DND-41 (cell line): Measurements from ENCODE around the gene MYLK.

ENCODE experiments used
- ATAC-seq: fragments of 200-7000 bp; cut with Tn5 transposase; 3 replicates; pipeline ENCODE4 v1.9.1; 2021; ENCODE audit warnings: low read depth; ENCODE audit not compliant: insufficient read depth
- DNase-seq: peaks from one replicate; pipeline ENCODE4 v3.0.0-alpha.2; 2020
- H2AFZ ChIP-seq: 2 replicates; pipeline ENCODE4 v1.6.0; 2012; ENCODE audit warnings: low read depth, low read length
- H3K27ac ChIP-seq: 2 replicates; pipeline ENCODE4 v1.5.1; 2012; ENCODE audit warnings: low read length, inconsistent platforms
- H3K27me3 ChIP-seq: fragments of 200-600 bp; sonication (generic); 2 replicates; pipeline ENCODE4 v1.6.0; 2012; ENCODE audit warnings: low read length, mild to moderate bottlenecking, inconsistent platforms; ENCODE audit not compliant: insufficient read depth, poor library complexity
- H3K36me3 ChIP-seq: 2 replicates; pipeline ENCODE4 v1.5.1; 2012; ENCODE audit warnings: low read length, inconsistent platforms; ENCODE audit not compliant: insufficient read depth
- H3K4me1 ChIP-seq: 2 replicates; pipeline ENCODE4 v1.5.1; 2012; ENCODE audit warnings: mild to moderate bottlenecking, low read length; ENCODE audit not compliant: insufficient read depth
- H3K4me2 ChIP-seq: 2 replicates; pipeline ENCODE4 v1.6.0; 2012; ENCODE audit warnings: mild to moderate bottlenecking, moderate library complexity, low read length, inconsistent platforms; ENCODE audit not compliant: insufficient read depth
- H3K4me3 ChIP-seq, 2 experiments: fragments of 200-600 bp in 1 of 2; shearing (Covaris generic) in 1 of 2; 2 replicates each; pipeline ENCODE4 v1.5.1; 2012 to 2016; ENCODE audit warnings: inconsistent platforms in 2 of 2, low read length in 2 of 2, mild to moderate bottlenecking in 2 of 2, low read depth in 1 of 2, moderate library complexity in 1 of 2
- H3K79me2 ChIP-seq: 2 replicates; pipeline ENCODE4 v1.6.0; 2012; ENCODE audit warnings: low read length, inconsistent platforms; ENCODE audit not compliant: insufficient read depth
- H3K9ac ChIP-seq: 2 replicates; pipeline ENCODE4 v1.6.0; 2012; ENCODE audit warnings: low read depth, mild to moderate bottlenecking, inconsistent platforms, low read length, moderate library complexity
- H3K9me3 ChIP-seq: 2 replicates; pipeline ENCODE4 v1.5.1; 2012; ENCODE audit warnings: low read length, moderate library complexity, mild to moderate bottlenecking, inconsistent platforms; ENCODE audit not compliant: insufficient read depth, severe bottlenecking
- H4K20me1 ChIP-seq: 2 replicates; pipeline ENCODE4 v1.6.0; 2012; ENCODE audit warnings: low read length; ENCODE audit not compliant: insufficient read depth
- EZH2 ChIP-seq: IDR thresholded peaks from 3 replicates; pipeline ENCODE4 v1.6.1; 2012; ENCODE audit warnings: borderline replicate concordance, low read depth, mild to moderate bottlenecking, moderate library complexity, low read length, inconsistent platforms; ENCODE audit not compliant: severe bottlenecking
- TF ChIP-seq, protein P1 (sequence below): IDR thresholded peaks from 2 replicates; pipeline ENCODE4 v1.5.1; 2012; ENCODE audit warnings: borderline replicate concordance, low read length, moderate library complexity, mild to moderate bottlenecking; ENCODE audit not compliant: poor library complexity, severe bottlenecking; ENCODE audit errors: extremely low read depth

The MYLK gene

DNA sequence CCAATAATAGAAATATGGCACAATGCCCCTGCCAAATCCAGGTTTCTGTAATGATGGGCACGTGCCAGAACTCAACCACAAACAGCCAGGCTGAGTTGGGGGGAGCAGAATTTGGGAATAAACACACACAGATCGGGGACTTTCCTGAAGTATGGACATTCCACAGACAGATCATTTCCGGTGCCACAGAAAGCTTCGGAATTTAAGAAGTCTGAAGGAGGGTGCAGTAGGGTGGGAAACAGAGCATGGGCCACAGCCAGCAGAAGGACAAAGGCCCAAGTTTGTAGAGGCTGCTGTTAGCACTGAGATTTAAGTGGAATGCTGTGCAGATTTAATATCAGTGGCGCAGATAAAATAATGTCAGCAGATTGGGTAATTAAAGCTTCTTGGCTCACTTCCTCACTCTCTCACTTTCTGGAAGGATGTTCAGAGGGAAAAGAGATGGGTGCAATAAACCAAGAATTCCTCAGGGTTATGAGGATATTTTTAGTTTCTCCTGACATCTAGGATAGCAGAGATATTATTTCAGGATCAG is 67.4 kb downstream of the MYLK start:
- no peak overlapping the region for H3K4me2 ChIP-seq
- H3K27ac ChIP-seq: no peak overlapping the region
- ATAC-seq: no peak
- no peaks in the 10 kb centered on the region for H3K79me2 ChIP-seq
- H3K4me1 ChIP-seq: no peaks in the 10 kb centered on the region
- H3K9ac ChIP-seq: no peak overlapping the region
- no peak overlapping the region for H2AFZ ChIP-seq
- H3K9me3 ChIP-seq: no peaks in the 10 kb centered on the region
- no peaks in the 10 kb centered on the region for H4K20me1 ChIP-seq
- DNase-seq: no peak
- TF ChIP-seq, protein P1, sequence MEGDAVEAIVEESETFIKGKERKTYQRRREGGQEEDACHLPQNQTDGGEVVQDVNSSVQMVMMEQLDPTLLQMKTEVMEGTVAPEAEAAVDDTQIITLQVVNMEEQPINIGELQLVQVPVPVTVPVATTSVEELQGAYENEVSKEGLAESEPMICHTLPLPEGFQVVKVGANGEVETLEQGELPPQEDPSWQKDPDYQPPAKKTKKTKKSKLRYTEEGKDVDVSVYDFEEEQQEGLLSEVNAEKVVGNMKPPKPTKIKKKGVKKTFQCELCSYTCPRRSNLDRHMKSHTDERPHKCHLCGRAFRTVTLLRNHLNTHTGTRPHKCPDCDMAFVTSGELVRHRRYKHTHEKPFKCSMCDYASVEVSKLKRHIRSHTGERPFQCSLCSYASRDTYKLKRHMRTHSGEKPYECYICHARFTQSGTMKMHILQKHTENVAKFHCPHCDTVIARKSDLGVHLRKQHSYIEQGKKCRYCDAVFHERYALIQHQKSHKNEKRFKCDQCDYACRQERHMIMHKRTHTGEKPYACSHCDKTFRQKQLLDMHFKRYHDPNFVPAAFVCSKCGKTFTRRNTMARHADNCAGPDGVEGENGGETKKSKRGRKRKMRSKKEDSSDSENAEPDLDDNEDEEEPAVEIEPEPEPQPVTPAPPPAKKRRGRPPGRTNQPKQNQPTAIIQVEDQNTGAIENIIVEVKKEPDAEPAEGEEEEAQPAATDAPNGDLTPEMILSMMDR: no peak
- TF ChIP-seq EZH2: no peak
- H3K4me3 ChIP-seq: no peak overlapping the region
- H3K36me3 ChIP-seq: no peaks in the 10 kb centered on the region
- peaks cover 31% of the 10 kb centered on the region for H3K27me3 ChIP-seq

DNA sequence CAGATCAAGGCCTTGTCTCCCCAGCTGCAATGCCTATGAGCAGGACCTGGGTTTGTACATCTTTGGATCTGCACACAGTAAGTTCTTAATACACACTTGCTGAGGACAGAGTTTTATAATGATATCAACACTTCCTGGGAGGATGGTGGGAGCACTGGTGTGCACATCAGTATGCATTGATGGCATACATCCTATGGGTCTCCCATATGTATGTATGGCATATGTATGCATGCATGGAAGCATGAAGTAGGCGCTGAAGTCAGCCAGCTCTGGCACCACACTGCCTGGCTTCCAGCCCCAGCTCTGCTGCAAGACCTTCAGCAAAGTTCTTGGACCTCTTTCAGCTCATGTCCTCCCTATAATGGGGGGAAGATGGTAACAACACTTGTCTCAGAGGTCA is 68.2 kb downstream of the MYLK start:
- Histone ChIP-seq H3K4me1 (no peaks in the 10 kb centered on the region), H3K36me3 (no peaks in the 10 kb centered on the region), H3K9ac (no peak overlapping the region), H3K27me3 (peaks cover 31% of the 10 kb centered on the region), H2AFZ (no peak overlapping the region), H3K4me2 (no peak overlapping the region), H3K79me2 (no peaks in the 10 kb centered on the region), H3K9me3 (no peaks in the 10 kb centered on the region), H3K27ac (no peak overlapping the region), H3K4me3 (no peak overlapping the region), H4K20me1 (no peaks in the 10 kb centered on the region)
- no peak for DNase-seq
- ATAC-seq: no peak
- no peak for TF ChIP-seq EZH2
- TF ChIP-seq, protein P1: no peak

DNA sequence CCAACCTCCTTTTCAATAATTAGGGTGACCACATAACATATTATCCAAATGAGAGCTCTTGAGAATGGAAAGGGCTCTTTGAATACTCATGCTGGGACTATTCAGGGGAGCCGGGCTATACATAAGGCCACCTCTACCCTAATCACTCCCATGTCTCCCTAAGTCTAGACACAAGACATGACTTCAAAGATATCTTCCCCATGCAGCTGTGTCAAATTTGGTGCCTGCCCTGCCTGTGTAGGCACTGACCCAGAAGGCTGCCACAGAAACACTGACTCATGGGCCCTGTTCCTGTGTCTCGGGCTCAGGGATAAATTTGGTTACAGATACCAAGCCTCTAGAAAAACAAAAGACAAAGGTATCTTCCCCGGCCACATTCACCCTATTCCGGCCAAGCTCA is 70.3 kb downstream of the MYLK start:
- H3K27me3 ChIP-seq: peaks cover 20% of the 10 kb centered on the region
- TF ChIP-seq, protein P1: no peak
- no peak for TF ChIP-seq EZH2
- ATAC-seq: no peak
- no peaks in the 10 kb centered on the region for H4K20me1 ChIP-seq
- H2AFZ ChIP-seq: no peak overlapping the region
- H3K4me3 ChIP-seq: no peak overlapping the region
- H3K79me2 ChIP-seq: no peaks in the 10 kb centered on the region
- no peak overlapping the region for H3K4me2 ChIP-seq
- H3K36me3 ChIP-seq: no peaks in the 10 kb centered on the region
- DNase-seq: no peak
- H3K9ac ChIP-seq: no peak overlapping the region
- no peaks in the 10 kb centered on the region for H3K4me1 ChIP-seq
- H3K27ac ChIP-seq: no peak overlapping the region
- no peaks in the 10 kb centered on the region for H3K9me3 ChIP-seq

DNA sequence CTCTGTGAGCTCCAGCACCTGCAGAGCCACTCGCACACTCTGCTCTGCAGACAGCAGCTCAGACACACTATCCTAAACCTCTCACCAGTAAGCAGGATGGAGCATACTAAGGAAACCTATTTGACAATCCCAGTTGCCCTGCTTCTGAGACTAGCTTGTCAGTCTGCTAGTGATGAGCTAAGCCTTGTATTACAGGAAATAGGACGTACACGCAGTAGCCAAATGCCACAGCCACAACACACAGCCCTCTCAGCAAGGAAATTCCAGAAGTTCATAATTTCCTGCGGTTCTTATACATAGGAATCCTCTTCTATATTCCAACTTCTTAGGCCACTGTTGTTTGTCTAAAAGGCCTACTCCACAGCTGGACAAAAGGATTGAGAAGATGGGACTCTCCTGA is 74.5 kb downstream of the MYLK start:
- Histone ChIP-seq H2AFZ (no peak overlapping the region), H4K20me1 (no peaks in the 10 kb centered on the region), H3K27me3 (no peaks in the 10 kb centered on the region), H3K4me3 (no peak overlapping the region), H3K79me2 (no peaks in the 10 kb centered on the region), H3K9me3 (no peaks in the 10 kb centered on the region), H3K4me2 (no peak overlapping the region), H3K27ac (no peak overlapping the region), H3K36me3 (no peaks in the 10 kb centered on the region), H3K4me1 (no peaks in the 10 kb centered on the region), H3K9ac (no peak overlapping the region)
- no peak for DNase-seq
- TF ChIP-seq, protein P1: no peak
- TF ChIP-seq EZH2: no peak
- no peak for ATAC-seq
